Osteoblast (primary cell): ENCODE results near the gene RARRES1. TPM values are rescaled to one million over a fixed set of nuclear protein-coding genes. Genes with fewer than 3 reads are reported as not detected.

ENCODE experiments used
- DNase-seq: peaks from one replicate; pipeline ENCODE4 v3.0.0; 2011; ENCODE audit warnings: low spot score, mixed read lengths; ENCODE audit not compliant: insufficient read length; ENCODE audit errors: missing footprints
- H2AFZ ChIP-seq: 2 replicates; pipeline ENCODE4 v1.6.0; 2011; ENCODE audit warnings: mild to moderate bottlenecking, low read length
- H3K27ac ChIP-seq: 2 replicates; pipeline ENCODE4 v1.5.1; 2011; ENCODE audit warnings: mild to moderate bottlenecking, low read depth, low read length, moderate library complexity
- H3K27me3 ChIP-seq: 2 replicates; pipeline ENCODE4 v1.6.0; 2012; ENCODE audit warnings: mild to moderate bottlenecking, control low read depth, inconsistent platforms, low read length, moderate library complexity; ENCODE audit not compliant: insufficient read depth
- H3K36me3 ChIP-seq: 2 replicates; pipeline ENCODE4 v1.5.1; 2011; ENCODE audit warnings: mild to moderate bottlenecking, low read length, control low read depth, moderate library complexity; ENCODE audit not compliant: insufficient read depth
- H3K4me1 ChIP-seq: 2 replicates; pipeline ENCODE4 v1.5.1; 2011; ENCODE audit warnings: mild to moderate bottlenecking, low read length, control low read depth, moderate library complexity; ENCODE audit not compliant: insufficient read depth
- H3K4me2 ChIP-seq: 2 replicates; pipeline ENCODE4 v1.6.0; 2011; ENCODE audit warnings: mild to moderate bottlenecking, low read length; ENCODE audit not compliant: insufficient read depth
- H3K4me3 ChIP-seq: fragments of 200-600 bp; sonication (generic); 3 replicates; pipeline ENCODE4 v1.5.1; 2012; ENCODE audit warnings: mild to moderate bottlenecking, low read length, inconsistent platforms; ENCODE audit not compliant: insufficient read depth
- H3K79me2 ChIP-seq: 2 replicates; pipeline ENCODE4 v1.6.0; 2012; ENCODE audit warnings: mild to moderate bottlenecking, low read length, control low read depth, inconsistent platforms; ENCODE audit not compliant: insufficient read depth
- H3K9me3 ChIP-seq: 2 replicates; pipeline ENCODE4 v1.5.1; 2011; ENCODE audit warnings: low read depth, low read length, control low read depth
- H4K20me1 ChIP-seq: 2 replicates; pipeline ENCODE4 v1.6.0; 2012; ENCODE audit warnings: mild to moderate bottlenecking, low read length, control low read depth; ENCODE audit not compliant: insufficient read depth
- CTCF ChIP-seq: IDR thresholded peaks from 2 replicates; pipeline ENCODE4 v1.5.1; 2011; ENCODE audit warnings: mild to moderate bottlenecking, low read depth, low read length, moderate library complexity; ENCODE audit errors: extremely low read depth
- total RNA-seq: library from RNA; depleted of rRNA; stranded (reverse); fragments of >200 nt; gene quantifications from 2 replicates; pipeline ENCODE4 v1.2.3, GENCODE V29; 2012

Gene RARRES1
- total RNA-seq, 1 donor: 19.5 TPM

GRCh38 chr3:158671821-158672214 lies 60.4 kb downstream of the RARRES1 start:
- Histone ChIP-seq H3K27me3 (no peaks in the 10 kb centered on the region), H3K9me3 (no peaks in the 10 kb centered on the region), H3K79me2 (peaks cover 47% of the 10 kb centered on the region), H3K4me2 (peak overlapping the region; percentile 86), H3K4me3 (peak overlapping the region; percentile 80), H2AFZ (peak overlapping the region; percentile 67), H3K4me1 (peaks cover 43% of the 10 kb centered on the region), H3K36me3 (peaks cover 34% of the 10 kb centered on the region), H4K20me1 (peaks cover 5% of the 10 kb centered on the region), H3K27ac (peak overlapping the region; percentile 76)
- DNase-seq: no peak
- no peak for TF ChIP-seq CTCF

GRCh38 chr3:158668506-158668905 lies 63.8 kb downstream of the RARRES1 start:
- Histone ChIP-seq H3K27ac (peak overlapping the region; percentile 78), H3K36me3 (peaks cover 66% of the 10 kb centered on the region), H2AFZ (no peak overlapping the region), H3K4me1 (peaks cover 43% of the 10 kb centered on the region), H3K9me3 (no peaks in the 10 kb centered on the region), H3K79me2 (peaks cover 51% of the 10 kb centered on the region), H3K27me3 (no peaks in the 10 kb centered on the region), H3K4me2 (peak overlapping the region; percentile 86), H3K4me3 (no peak overlapping the region), H4K20me1 (peaks cover 5% of the 10 kb centered on the region)
- no peak for DNase-seq
- TF ChIP-seq CTCF: no peak

- H3K4me1 ChIP-seq: peaks cover 36% of the 10 kb centered on the region
- H4K20me1 ChIP-seq: peaks cover 5% of the 10 kb centered on the region
- H3K79me2 ChIP-seq: peaks cover 39% of the 10 kb centered on the region
- no peak overlapping the region for H3K27ac ChIP-seq
- no peak overlapping the region for H3K4me2 ChIP-seq
- H3K4me3 ChIP-seq: no peak overlapping the region
- peaks cover 82% of the 10 kb centered on the region for H3K36me3 ChIP-seq
- no peak overlapping the region for H2AFZ ChIP-seq
- no peaks in the 10 kb centered on the region for H3K27me3 ChIP-seq
- no peak for TF ChIP-seq CTCF
- DNase-seq: no peak
- no peaks in the 10 kb centered on the region for H3K9me3 ChIP-seq
These were observed 65.8 kb downstream of the RARRES1 start for GRCh38 chr3:158666416-158666815.

- Histone ChIP-seq H2AFZ (no peak overlapping the region), H3K4me3 (no peak overlapping the region), H4K20me1 (peaks cover 5% of the 10 kb centered on the region), H3K9me3 (no peaks in the 10 kb centered on the region), H3K27me3 (no peaks in the 10 kb centered on the region), H3K79me2 (peaks cover 16% of the 10 kb centered on the region), H3K4me1 (peaks cover 20% of the 10 kb centered on the region), H3K4me2 (no peak overlapping the region), H3K27ac (no peak overlapping the region), H3K36me3 (peaks cover 89% of the 10 kb centered on the region)
- no peak for TF ChIP-seq CTCF
- no peak for DNase-seq
These were observed 68.4 kb downstream of the RARRES1 start for GRCh38 chr3:158663832-158664231.
